HG03521 (cell line): ENCODE data around the gene LDB3.

ENCODE experiments used
- ATAC-seq: cut with Tn5 transposase; IDR thresholded peaks from one replicate; pipeline ENCODE4 v1.9.1; 2021; ENCODE audit warnings: mild to moderate bottlenecking, moderate library complexity; ENCODE audit not compliant: unreplicated experiment

The LDB3 gene

GRCh38 chr10:86651021-86651471 lies 17.3 kb upstream of the LDB3 start:
- ATAC-seq, result no peak

- ATAC-seq, result no peak
Measured at GRCh38 chr10:86651631-86652331, 16.5 kb upstream of the LDB3 start.

- no peak for ATAC-seq
Measured at GRCh38 chr10:86652361-86653202, 15.7 kb upstream of the LDB3 start.

GRCh38 chr10:86653379-86653778 lies 14.9 kb upstream of the LDB3 start:
- ATAC-seq, result no peak

- no peak for ATAC-seq
Measured at GRCh38 chr10:86653987-86654386, 14.3 kb upstream of the LDB3 start.

- no peak for ATAC-seq
Measured at GRCh38 chr10:86654411-86655172, 13.7 kb upstream of the LDB3 start, which contains the start of gene OPN4. TSS of gene OPN4 (plus strand) at chr10:86654547. CDS start at chr10:86654784, 237 bp downstream.

GRCh38 chr10:86655173-86655540 lies 13.2 kb upstream of the LDB3 start:
- ATAC-seq, result no peak

GRCh38 chr10:86655596-86655995 lies 12.7 kb upstream of the LDB3 start:
- ATAC-seq, result no peak

- ATAC-seq, result no peak
Measured at GRCh38 chr10:86657011-86657395, 11.3 kb upstream of the LDB3 start.

- no peak for ATAC-seq
Measured at GRCh38 chr10:86657396-86658011, 10.8 kb upstream of the LDB3 start.

GRCh38 chr10:86658261-86658741 lies 10.0 kb upstream of the LDB3 start:
- no peak for ATAC-seq

- no peak for ATAC-seq
Measured at GRCh38 chr10:86658751-86659150, 9.6 kb upstream of the LDB3 start.

GRCh38 chr10:86659161-86659691 lies 9.1 kb upstream of the LDB3 start:
- ATAC-seq, result no peak

- no peak for ATAC-seq
Measured at GRCh38 chr10:86659721-86660453, 8.4 kb upstream of the LDB3 start.

GRCh38 chr10:86661161-86662025 lies 6.9 kb upstream of the LDB3 start:
- no peak for ATAC-seq

- ATAC-seq, result no peak
Measured at GRCh38 chr10:86662186-86663045, 5.9 kb upstream of the LDB3 start.

- no peak for ATAC-seq
Measured at GRCh38 chr10:86663046-86663345, 5.3 kb upstream of the LDB3 start.
